Measurements from ENCODE around the gene CAPN10.

DNA sequence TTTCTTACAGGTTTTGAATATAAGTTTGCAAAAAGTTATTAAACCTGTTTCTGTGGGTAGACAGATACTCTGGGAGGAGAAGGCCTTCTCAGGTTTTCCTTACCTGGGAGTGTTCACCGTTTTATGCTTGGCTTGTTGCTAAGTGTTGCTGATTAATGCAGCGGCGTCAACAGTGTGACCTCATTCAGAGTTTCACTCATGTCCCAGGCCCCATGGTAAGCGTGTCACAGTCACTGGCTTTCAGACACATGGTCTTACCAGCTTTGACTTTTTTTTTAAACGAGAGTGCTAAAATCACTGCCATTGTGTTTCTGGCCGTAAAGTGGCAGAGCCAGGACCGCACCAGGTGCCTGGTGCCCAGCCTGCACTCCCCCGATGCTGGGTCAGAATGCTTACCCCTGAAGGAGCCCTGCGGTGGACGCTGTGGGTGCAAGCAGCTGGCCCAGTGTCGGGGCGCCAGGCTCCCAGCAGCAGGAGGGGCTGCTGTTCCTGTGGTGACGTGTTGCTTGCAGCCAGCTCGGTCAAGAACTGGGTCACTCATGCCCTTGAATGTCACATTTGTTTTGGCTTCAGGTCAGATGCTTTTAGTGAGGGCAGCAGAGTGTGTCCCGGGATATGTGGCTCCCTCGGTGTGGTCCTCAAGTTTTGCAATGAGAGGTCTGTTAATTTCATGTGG lies 3.5 kb downstream of the CAPN10 start:
- TF ChIP-seq, protein P1, sequence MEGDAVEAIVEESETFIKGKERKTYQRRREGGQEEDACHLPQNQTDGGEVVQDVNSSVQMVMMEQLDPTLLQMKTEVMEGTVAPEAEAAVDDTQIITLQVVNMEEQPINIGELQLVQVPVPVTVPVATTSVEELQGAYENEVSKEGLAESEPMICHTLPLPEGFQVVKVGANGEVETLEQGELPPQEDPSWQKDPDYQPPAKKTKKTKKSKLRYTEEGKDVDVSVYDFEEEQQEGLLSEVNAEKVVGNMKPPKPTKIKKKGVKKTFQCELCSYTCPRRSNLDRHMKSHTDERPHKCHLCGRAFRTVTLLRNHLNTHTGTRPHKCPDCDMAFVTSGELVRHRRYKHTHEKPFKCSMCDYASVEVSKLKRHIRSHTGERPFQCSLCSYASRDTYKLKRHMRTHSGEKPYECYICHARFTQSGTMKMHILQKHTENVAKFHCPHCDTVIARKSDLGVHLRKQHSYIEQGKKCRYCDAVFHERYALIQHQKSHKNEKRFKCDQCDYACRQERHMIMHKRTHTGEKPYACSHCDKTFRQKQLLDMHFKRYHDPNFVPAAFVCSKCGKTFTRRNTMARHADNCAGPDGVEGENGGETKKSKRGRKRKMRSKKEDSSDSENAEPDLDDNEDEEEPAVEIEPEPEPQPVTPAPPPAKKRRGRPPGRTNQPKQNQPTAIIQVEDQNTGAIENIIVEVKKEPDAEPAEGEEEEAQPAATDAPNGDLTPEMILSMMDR (optimal IDR thresholded peaks at IDR 0.05 in 1 of 3, IDR thresholded peaks at IDR 0.05 in 1 of 3, conservative IDR thresholded peaks at IDR 0.05 in 1 of 3; ENCODE audit: extremely low read depth in 1 of 3, insufficient read depth in 2 of 3, low read length in 3 of 3) = no peak
- TF ChIP-seq EZH2 (IDR thresholded peaks at IDR 0.05; ENCODE audit: low read length) = no peak

All from keratinocyte (primary cell).